K562 (cell line): ENCODE measurements around the gene UCN. TPM values are rescaled to one million over a fixed set of nuclear protein-coding genes. Genes with fewer than 3 reads are reported as not detected.

ENCODE experiments used
- CBX2 ChIP-seq: fragments of 200-600 bp; sonication (generic); IDR thresholded peaks from one replicate; pipeline ENCODE4 v1.6.1; 2012; ENCODE audit warnings: mild to moderate bottlenecking, low read length, inconsistent platforms; ENCODE audit not compliant: insufficient read depth, poor library complexity, severe bottlenecking
- CHD1 ChIP-seq: fragments of 200-600 bp; sonication (generic); IDR thresholded peaks from one replicate; pipeline ENCODE4 v1.6.1; 2012; ENCODE audit warnings: mild to moderate bottlenecking, moderate library complexity, low read length, inconsistent platforms
- CREB1 ChIP-seq, 2 experiments: sonication (generic) in 1 of 2; formaldehyde crosslinking in 1 of 2; IDR thresholded peaks; 2 replicates each; pipeline versions ENCODE4 v1.6.1 to v1.8.0; 2012 to 2022; ENCODE audit warnings: inconsistent platforms in 1 of 2, mild to moderate bottlenecking in 1 of 2, missing genetic modification reagents in 1 of 2, moderate library complexity in 1 of 2
- CREM ChIP-seq: IDR thresholded peaks from 2 replicates; pipeline ENCODE4 v1.6.1; 2014; ENCODE audit warnings: antibody characterized with exemption, low read depth
- CXXC5 ChIP-seq: fragments of 250-450 bp; sonication (Bioruptor Pico); IDR thresholded peaks from 2 replicates; pipeline ENCODE4 v1.8.0; 2022; ENCODE audit warnings: inconsistent platforms, mild to moderate bottlenecking, moderate library complexity
- DPF2 ChIP-seq: fragments of 450-650 bp; IDR thresholded peaks from 2 replicates; pipeline ENCODE4 v1.6.1; 2016
- FOXM1 ChIP-seq, 2 experiments: fragments of 450-650 bp in 1 of 2; sonication (generic) in 1 of 2; formaldehyde crosslinking in 1 of 2; IDR thresholded peaks; 2 replicates each; pipeline versions ENCODE4 v1.6.1 to v1.9.0; 2017 to 2022; ENCODE audit warnings: low read depth in 2 of 2, mild to moderate bottlenecking in 2 of 2, missing genetic modification reagents in 1 of 2, moderate library complexity in 1 of 2
- MCM2 ChIP-seq: fragments of 450-650 bp; IDR thresholded peaks from 2 replicates; pipeline ENCODE4 v1.6.1; 2017; ENCODE audit warnings: low read depth, mild to moderate bottlenecking
- MEF2A ChIP-seq: IDR thresholded peaks from 2 replicates; pipeline ENCODE4 v1.6.1; 2011; ENCODE audit warnings: low read depth, mild to moderate bottlenecking, low read length, moderate library complexity; ENCODE audit not compliant: control insufficient read depth
- MIER1 ChIP-seq: fragments of 450-650 bp; IDR thresholded peaks from 2 replicates; pipeline ENCODE4 v1.6.1; 2016; ENCODE audit warnings: antibody characterized with exemption, mild to moderate bottlenecking, low read depth
- NFATC3 ChIP-seq: fragments of 450-650 bp; IDR thresholded peaks from 2 replicates; pipeline ENCODE4 v1.6.1; 2017; ENCODE audit warnings: mild to moderate bottlenecking
- POLR2AphosphoS2 ChIP-seq: IDR thresholded peaks from 2 replicates; pipeline ENCODE4 v1.6.1; 2012; ENCODE audit warnings: low read length, improper control_type of control experiment
- POLR2G ChIP-seq: fragments of 200-400 bp; formaldehyde crosslinking; IDR thresholded peaks from 2 replicates; pipeline ENCODE4 v1.6.1; 2017; ENCODE audit warnings: low read depth, mild to moderate bottlenecking, antibody characterized with exemption, low read length, moderate library complexity
- RCOR1 ChIP-seq, 2 experiments: IDR thresholded peaks; 2 replicates each; pipeline ENCODE4 v1.6.1; 2012; ENCODE audit warnings: low read depth in 2 of 2, low read length in 2 of 2, borderline replicate concordance in 1 of 2, improper control_type of control experiment in 1 of 2
- RNF2 ChIP-seq: sonication (generic); IDR thresholded peaks from 2 replicates; pipeline ENCODE4 v1.6.1; 2016
- SLC30A9 ChIP-seq: fragments of 250-450 bp; sonication (Bioruptor Pico); IDR thresholded peaks from 2 replicates; pipeline ENCODE4 v1.8.0; 2022; ENCODE audit warnings: mild to moderate bottlenecking, moderate library complexity
- SMARCC2 ChIP-seq: fragments of 450-650 bp; IDR thresholded peaks from 2 replicates; pipeline ENCODE4 v1.6.1; 2017; ENCODE audit warnings: antibody characterized with exemption, moderate library complexity, mild to moderate bottlenecking, low read depth
- SP2 ChIP-seq: IDR thresholded peaks from 2 replicates; pipeline ENCODE4 v1.6.1; 2011; ENCODE audit warnings: mild to moderate bottlenecking, low read depth, low read length, moderate library complexity; ENCODE audit not compliant: poor library complexity, severe bottlenecking; ENCODE audit errors: extremely low read depth
- SREBF2 ChIP-seq: sonication (generic); formaldehyde crosslinking; IDR thresholded peaks from 2 replicates; pipeline ENCODE4 v1.4.0; 2020; ENCODE audit warnings: mild to moderate bottlenecking, missing genetic modification reagents
- SRSF3 ChIP-seq: fragments of 200-400 bp; formaldehyde crosslinking; IDR thresholded peaks from 2 replicates; pipeline ENCODE4 v1.6.1; 2016; ENCODE audit warnings: mild to moderate bottlenecking, low read length, moderate library complexity; ENCODE audit not compliant: insufficient read depth
- SRSF7 ChIP-seq: fragments of 200-400 bp; formaldehyde crosslinking; optimal IDR thresholded peaks from 2 replicates; pipeline ENCODE3; 2017; ENCODE audit warnings: mild to moderate bottlenecking, low read depth, low read length
- TAF7 ChIP-seq: fragments of 450-650 bp; IDR thresholded peaks from 2 replicates; pipeline ENCODE4 v1.6.1; 2016; ENCODE audit warnings: missing genetic modification characterization, missing compliant biosample characterization
- XRCC5 ChIP-seq: fragments of 200-400 bp; formaldehyde crosslinking; IDR thresholded peaks from 2 replicates; pipeline ENCODE4 v1.6.1; 2017; ENCODE audit warnings: low read depth, mild to moderate bottlenecking, low read length
- ZBTB8A ChIP-seq: fragments of 450-650 bp; IDR thresholded peaks from 2 replicates; pipeline ENCODE4 v1.6.1; 2018; ENCODE audit warnings: mild to moderate bottlenecking, moderate library complexity; ENCODE audit not compliant: partially characterized antibody
- ZFP36 ChIP-seq: fragments of 150-350 bp; IDR thresholded peaks from 2 replicates; pipeline ENCODE4 v1.6.1; 2018; ENCODE audit warnings: low read length, low read depth; ENCODE audit not compliant: partially characterized antibody
- ZNF140 ChIP-seq: fragments of 250-450 bp; sonication (Bioruptor Pico); IDR thresholded peaks from 2 replicates; pipeline ENCODE4 v1.8.0; 2021; ENCODE audit warnings: moderate library complexity, mild to moderate bottlenecking, inconsistent platforms
- ZNF217 ChIP-seq: sonication (generic); formaldehyde crosslinking; IDR thresholded peaks from 2 replicates; pipeline ENCODE4 v1.8.0; 2022; ENCODE audit warnings: mild to moderate bottlenecking, missing genetic modification reagents
- ZNF324 ChIP-seq: fragments of 250-450 bp; sonication (Bioruptor Pico); IDR thresholded peaks from 2 replicates; pipeline ENCODE4 v1.4.0; 2020; ENCODE audit warnings: mild to moderate bottlenecking
- ZNF707 ChIP-seq: fragments of 250-450 bp; sonication (Bioruptor Pico); conservative IDR thresholded peaks from 2 replicates; pipeline ENCODE4 v1.8.0; 2022; ENCODE audit warnings: inconsistent platforms, mild to moderate bottlenecking, moderate library complexity
- ZNF785 ChIP-seq: fragments of 250-450 bp; sonication (Bioruptor Pico); IDR thresholded peaks from 2 replicates; pipeline ENCODE4 v1.4.0; 2020; ENCODE audit warnings: mild to moderate bottlenecking
- ZNF79 ChIP-seq: fragments of 250-450 bp; sonication (Bioruptor Pico); IDR thresholded peaks from 2 replicates; pipeline ENCODE4 v1.4.0; 2020; ENCODE audit warnings: low read depth, mild to moderate bottlenecking, moderate library complexity
- polyA plus RNA-seq, 8 experiments: library from polyadenylated mRNA; depleted of rRNA in 4 of 8; stranded (reverse) in 5 of 8; unstranded in 3 of 8; fragments of >200 nt; fragmentation: Nextera tagmentation in 2 of 8; fragmentation: Illumina TruSeq in 1 of 8; extraction: Ambion mirVana in 2 of 8; extraction: Trizol in 1 of 8; gene quantifications; 2 replicates each; pipeline versions ENCODE4 v1.2.1 to v1.2.3, GENCODE V29; 2011 to 2014; ENCODE audit warnings: inconsistent platforms in 1 of 8, missing spikeins in 1 of 8
- total RNA-seq, 7 experiments: library from RNA; depleted of rRNA in 6 of 7; stranded (reverse); fragments of >200 nt in 6 of 7; fragmentation: Illumina TruSeq in 2 of 7; extraction: Trizol in 2 of 7; gene quantifications; 2 replicates each; pipeline versions ENCODE4 v1.2.1 to v1.2.3, GENCODE V29; 2011 to 2021; ENCODE audit warnings: low replicate concordance in 1 of 7

Gene UCN
- total and polyA plus RNA-seq, 9 of the 15 experiments (the other 6 are each of a cell fraction or from before 2014, with no cell fraction given): 0.10 to 2.7 (median 0.43) TPM

GRCh38 chr2:27353762-27354596, 45.7 kb upstream of the UCN start (continued):
- TF ChIP-seq XRCC5: no peak
- no peak for TF ChIP-seq MIER1
- TF ChIP-seq ZBTB8A: no peak
- TF ChIP-seq CHD1: no peak
- 0 out of 4 replicates have a peak, but pooled peaks of 1 of the 2 experiments have one; percentile 4 for TF ChIP-seq RCOR1 (IDR thresholded peaks at IDR 0.05; ENCODE audit: borderline replicate concordance in 1 of 2, low read depth in 2 of 2, low read length in 2 of 2)
- TF ChIP-seq MCM2: no peak
- no peak for TF ChIP-seq ZNF785
- no peak for TF ChIP-seq RNF2
- no peak for TF ChIP-seq ZFP36
- TF ChIP-seq SREBF2: no peak
- no peak for TF ChIP-seq MEF2A
- TF ChIP-seq TAF7: no peak
- TF ChIP-seq SLC30A9: no peak
- TF ChIP-seq SRSF7: no peak
- TF ChIP-seq ZNF707 (CRISPR knock-in tag): no peak
- no peak for TF ChIP-seq ZNF217 (CRISPR knock-in tag)
- TF ChIP-seq SMARCC2: 0 out of 2 replicates have a peak, but pooled peaks have one; percentile 32
- no peak; the same call in 1 of the 2 replicates for TF ChIP-seq FOXM1 (IDR thresholded peaks at IDR 0.05; ENCODE audit: low read depth)
- TF ChIP-seq FOXM1 (CRISPR knock-in tag; IDR thresholded peaks at IDR 0.05; ENCODE audit: low read depth): no peak
- no peak for TF ChIP-seq CREM
- no peak for TF ChIP-seq ZNF79 (CRISPR knock-in tag)
- TF ChIP-seq CXXC5 (CRISPR knock-in tag): no peak
- TF ChIP-seq POLR2AphosphoS2: no peak
- TF ChIP-seq SP2: no peak
- no peak for TF ChIP-seq POLR2G
- TF ChIP-seq DPF2: peak; percentile 90
- TF ChIP-seq CBX2: no peak
- TF ChIP-seq ZNF324 (CRISPR knock-in tag): no peak
- no peak for TF ChIP-seq NFATC3
- no peak for TF ChIP-seq SRSF3
- TF ChIP-seq CREB1 (IDR thresholded peaks at IDR 0.05): no peak
- no peak for TF ChIP-seq CREB1 (CRISPR knock-in tag; IDR thresholded peaks at IDR 0.05)
- no peak for TF ChIP-seq ZNF140 (CRISPR knock-in tag)
